Ammon's horn (tissue), 1 donor: ENCODE measurements around the gene SEC23B.
A peak's percentile ranks its signal among the peaks of the same experiment; 100 is the strongest.
"Not testable (repeated sequence)": the region's sequence is repeated elsewhere in the genome, so short reads cannot be mapped to it uniquely, and the experiment has no call there.

ENCODE experiments used
- DNase-seq: peaks from one replicate; pipeline ENCODE4 v3.0.0-alpha.2; 2016; ENCODE audit warnings: low spot score

The SEC23B gene

DNA sequence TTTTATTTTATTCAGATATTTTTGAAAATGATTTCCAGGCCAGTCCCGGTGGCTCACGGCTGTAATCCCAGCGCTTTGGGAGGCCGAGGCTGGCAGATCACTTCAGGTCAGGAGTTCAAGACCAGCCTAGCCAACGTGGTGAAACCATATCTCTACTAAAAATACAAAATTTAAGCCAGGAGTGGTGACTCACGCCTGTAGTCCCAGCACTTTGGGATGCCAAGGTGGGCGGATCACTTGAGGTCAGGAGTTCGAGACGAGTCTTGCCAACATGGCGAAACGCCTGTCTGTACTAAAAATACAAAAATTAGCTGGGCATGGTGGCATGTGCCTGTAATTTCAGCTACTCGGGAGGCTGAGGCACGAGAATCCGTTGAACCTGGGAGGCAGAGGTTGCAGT lies 19.0 kb downstream of the SEC23B start:
- DNase-seq, result not testable (repeated sequence)

DNA sequence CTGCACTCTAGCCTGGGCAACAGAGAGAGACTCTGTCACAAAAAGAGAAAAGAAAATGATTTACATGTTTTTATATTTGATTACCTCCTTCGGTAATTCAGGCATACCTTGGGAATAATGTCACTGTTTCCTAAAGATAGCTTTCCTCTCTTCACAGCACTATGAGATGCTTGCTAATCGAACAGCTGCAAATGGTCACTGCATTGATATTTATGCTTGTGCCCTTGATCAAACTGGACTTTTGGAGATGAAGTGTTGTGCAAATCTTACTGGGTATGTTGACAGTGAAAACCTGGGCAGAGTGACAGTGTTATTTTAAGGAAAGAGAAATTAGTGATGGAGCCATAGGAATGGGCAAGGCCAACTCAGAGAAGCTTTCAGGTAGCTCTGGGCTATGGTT lies 19.6 kb downstream of the SEC23B start:
- no peak for DNase-seq

DNA sequence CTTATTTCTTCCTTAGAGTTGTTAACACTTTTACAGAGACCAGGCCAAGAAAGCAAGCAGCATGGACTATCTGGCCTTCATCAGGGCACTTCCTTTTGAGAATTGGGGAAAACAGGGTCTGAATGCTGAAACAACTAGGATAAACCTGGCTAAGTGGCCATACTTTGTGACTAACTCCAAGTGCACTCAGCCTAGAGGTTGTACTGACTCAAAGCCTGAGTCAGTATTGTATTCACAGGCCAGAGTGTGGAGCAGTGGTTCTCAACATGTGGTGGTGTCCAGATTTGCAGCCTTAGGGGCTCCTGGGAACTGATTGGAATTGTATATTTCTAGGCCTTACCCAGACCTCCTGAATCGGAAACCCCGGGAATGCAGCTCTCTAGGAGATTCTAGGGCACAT lies 20.1 kb downstream of the SEC23B start:
- DNase-seq, result no peak

DNA sequence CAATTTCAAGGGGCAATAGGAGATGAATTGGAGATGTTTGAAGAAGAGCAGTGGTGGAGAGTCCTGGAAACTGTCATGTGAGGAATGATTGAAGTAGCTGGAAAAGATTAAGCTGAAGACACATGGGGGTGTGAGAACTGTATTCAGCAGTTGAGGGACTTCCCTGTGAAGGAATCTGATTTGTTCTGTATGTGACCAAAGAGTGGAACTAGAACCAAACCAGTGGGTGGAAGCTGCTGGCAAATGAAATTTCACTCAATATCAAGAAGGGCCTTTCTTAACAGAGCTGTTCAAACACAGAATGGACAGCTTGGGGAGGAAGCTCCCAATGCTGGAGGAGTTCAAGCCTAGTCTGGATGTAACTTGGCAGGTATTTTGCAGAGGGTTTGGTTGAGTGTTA lies 21.3 kb downstream of the SEC23B start:
- DNase-seq, result no peak

DNA sequence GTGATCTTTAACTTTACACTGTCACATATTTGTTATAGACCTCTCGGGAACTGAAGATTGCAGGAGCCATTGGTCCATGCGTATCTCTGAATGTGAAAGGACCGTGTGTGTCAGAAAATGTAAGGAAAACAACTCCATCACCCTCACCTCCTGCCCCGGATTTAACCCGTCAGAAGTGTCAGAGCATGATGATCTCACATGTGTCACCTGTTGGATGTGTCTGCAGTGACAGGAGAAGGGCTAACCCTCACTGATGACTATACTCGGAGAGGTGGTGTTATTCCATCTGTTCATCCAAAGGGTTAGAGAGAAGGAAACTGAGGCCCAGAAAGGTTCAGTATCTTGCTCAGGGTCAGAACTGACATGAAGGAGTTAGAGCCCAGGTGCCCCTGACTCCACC lies 24.9 kb downstream of the SEC23B start:
- no peak for DNase-seq

DNA sequence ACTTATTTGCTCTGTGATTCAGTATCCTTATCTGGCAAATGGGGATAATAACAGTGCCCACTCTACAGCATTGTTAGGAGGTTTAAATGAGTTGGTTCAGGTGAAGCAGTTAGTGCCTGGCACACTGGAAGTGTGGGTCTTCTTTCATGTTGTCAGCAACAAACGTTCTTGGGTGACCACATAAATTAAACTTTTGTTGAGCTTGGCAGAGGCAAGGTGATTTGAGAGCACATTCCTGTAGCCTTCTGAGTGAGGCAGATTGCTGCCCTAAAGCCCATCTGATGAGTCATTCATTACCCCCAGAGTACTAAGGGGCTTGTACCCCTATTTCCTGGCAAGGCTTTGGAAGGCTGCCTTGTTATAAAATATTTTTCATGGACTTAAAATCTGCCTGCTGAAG lies 25.8 kb downstream of the SEC23B start:
- DNase-seq, result no peak

DNA sequence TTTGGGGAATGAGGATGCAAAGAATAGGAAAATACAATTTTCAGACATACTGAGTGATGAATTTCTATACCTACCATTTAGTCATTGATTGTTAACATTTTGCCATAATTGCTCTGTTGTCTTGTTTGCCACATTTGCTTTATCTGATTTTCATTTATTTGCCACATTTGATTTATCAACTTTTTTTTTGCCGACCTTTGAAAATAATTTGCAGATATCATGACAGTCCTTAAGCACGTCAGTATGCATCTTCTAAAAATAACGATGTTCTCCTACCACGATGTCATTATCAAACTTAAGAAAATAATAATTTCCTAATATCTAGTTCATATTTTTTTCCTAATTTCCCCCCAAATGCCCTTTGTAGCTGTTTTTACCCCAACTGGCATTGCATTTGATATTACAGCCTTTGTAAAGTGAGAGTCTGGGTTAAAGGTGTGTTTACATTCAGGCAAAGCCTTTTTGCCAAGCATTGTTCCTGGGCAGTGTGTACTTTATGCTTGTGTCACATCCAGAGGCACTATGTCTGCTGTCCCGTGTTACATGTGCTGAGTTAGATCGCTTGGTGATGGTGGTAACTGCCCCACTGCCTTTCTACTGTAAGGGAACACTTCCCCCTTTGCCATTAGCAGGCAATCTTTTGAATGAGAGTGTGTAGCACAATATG lies 26.4 kb downstream of the SEC23B start:
- no peak for DNase-seq

DNA sequence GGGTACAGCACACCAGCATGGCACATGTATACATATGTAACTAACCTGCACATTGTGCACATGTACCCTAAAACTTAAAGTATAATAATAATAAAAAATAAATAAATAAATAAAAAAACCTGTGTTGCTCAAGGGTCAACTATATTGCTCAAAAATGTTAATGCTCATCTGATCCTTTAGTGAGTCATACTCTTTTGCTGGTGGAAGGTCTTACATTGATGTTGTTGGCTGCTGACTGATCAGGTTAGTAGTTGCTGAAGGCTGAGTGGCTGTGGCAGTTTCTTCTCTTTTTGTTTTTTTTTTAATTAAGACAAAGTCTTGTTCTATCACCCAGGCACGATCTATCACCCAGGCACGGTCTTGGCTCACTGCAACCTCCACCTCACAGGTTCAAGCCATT lies 29.9 kb downstream of the SEC23B start:
- no peak for DNase-seq

DNA sequence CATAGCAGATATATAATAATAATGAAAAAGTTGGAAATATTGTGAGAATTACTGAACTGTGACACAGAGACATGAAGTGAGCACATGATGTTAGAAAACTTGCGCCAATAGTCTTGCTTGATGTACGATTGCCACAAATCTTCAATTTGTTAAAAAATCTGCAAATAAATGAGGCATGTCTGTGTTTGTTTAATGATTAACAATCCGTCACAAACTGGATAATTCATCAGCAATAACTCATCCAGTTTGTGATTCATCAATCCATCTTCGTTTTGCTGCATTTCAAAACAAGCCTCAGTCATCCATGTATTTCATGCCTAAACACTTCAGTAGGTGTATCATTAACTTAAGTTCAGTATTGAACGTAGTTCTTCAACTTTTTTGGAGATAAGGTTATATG lies 34.0 kb downstream of the SEC23B start:
- DNase-seq, result no peak

DNA sequence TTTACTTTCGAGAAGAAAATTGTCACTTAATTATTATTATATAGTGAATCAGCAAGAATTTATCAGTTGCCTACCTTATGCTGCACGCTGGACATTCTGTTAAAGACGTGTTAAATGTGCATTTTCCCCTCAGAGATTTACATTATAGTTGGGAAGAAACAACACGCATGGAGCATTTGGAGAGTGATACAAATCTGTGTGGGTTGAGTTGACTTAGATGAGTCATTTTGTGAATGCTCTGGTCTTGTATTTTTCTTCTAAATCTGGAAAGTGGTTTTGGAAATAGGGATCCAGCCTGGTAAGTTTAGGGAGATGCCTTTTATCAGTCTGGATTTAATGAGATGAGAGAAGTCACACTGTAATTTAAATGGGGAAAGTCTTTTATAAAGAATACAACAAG lies 35.5 kb downstream of the SEC23B start:
- DNase-seq, result no peak

DNA sequence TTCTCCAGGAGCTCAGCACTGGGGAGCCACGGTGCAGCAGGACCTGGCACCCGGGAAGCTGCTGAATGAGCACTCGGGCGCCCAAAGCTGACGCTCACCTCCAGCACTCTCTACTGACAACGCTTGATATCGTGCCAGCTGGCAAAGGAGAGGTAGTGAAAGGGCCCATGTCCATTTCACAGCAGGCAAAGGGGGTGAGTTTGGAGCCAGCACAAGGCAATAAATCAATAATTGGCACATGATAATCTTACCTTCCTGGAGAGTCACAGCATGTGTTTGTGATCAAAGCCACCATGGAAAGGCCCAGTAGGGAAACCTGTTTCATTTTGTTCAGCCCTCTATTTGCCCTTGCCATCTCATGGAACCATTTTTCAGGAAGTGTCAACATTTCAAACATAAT lies 36.2 kb downstream of the SEC23B start:
- DNase-seq, result no peak

DNA sequence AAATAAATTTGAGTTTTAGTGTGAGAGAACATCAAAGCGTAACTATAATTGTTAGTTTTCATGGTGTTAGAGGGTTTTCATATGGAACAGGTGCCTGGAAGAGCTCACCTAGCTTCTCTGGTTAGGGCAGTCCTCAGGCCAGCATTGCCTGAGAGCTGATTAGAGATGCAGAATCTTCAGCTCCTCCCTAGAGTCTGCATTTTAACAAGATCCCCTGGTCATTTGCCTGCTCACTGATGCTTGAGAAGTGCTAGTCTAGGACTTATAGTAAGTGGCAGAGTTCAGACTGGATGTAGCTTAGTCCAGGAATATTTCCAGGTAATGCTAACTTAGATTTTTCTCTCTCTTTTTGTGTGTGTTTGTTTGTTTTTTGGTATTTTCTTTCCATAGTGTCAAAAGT lies 37.8 kb downstream of the SEC23B start:
- DNase-seq, result no peak

DNA sequence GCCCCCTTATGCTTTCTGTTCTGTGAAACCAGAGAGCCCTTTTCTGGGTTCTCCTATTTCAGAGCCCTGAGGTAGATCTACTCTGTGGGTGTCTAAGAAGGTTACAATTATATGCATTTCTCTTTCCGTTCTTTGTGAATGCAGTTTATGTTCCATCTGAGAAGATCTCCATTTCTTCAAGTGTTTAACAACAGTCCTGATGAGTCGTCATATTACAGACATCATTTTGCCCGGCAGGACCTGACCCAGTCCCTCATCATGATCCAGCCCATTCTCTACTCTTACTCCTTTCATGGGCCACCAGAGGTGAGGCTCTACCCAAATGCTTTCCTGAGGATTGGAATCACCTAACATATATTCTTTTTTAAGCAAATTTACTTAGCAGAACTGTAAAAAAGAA lies 40.7 kb downstream of the SEC23B start:
- DNase-seq, result no peak

DNA sequence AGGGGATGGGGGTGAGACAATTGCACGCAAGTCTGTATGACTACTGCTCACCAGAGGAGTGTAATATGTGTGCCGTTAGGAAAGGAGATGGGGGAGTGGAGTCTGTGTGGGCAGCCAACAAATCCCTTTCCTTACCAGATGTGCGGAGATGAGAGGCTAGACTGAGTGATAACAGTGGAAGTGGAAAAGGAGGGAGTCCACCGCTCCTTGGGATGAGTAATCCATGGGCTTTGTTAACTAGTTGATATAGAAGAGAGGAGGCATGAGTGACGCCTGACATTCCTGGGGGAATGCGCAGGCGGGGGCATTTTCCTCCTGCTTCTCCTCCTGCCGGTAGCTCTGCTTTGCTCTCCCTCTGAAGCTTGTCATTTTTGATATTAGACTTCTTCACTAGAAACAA lies 46.0 kb downstream of the SEC23B start:
- DNase-seq, result no peak

DNA sequence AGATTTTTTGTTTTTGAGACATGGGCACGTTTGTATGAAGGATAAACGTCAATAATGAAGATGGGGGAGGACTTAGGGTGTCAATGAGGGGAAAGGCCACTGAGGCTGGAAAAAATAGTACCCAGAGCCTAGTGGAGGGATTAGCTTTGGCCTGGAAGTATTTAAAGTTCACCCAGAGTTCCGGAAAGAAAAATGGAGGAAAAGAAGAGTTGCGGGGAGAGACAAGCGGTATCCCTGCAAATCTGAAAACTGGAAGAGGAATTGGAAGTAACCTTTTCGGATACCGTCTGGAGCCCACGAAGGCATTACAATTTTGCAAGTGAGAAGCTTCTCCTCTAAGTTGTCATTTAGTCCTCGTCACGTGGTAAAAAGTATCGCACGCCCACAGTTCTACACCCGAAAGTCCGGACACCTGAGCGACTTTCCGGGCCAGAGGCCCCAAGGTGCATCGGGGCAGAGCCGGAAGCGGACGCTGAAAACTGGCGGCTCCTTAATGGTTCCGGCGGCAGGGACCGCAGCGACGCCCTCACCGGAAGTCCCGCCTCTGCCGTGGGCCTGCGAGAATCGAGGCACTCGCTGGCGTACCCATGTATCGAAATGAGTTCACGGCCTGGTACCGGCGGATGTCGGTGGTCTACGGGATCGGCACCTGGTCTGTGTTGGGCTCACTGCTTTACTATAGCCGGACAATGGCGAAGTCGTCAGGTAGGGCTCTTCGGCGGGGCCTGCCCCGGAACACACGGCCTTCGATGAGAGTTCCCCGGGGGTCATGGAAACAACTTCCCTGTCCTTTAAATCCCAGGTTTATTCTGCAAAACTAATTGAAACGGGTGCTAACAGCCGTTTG lies 59.4 kb downstream of the SEC23B start, which contains the start of gene SMIM26:
Gene SMIM26 (plus strand): TSS at position 541 of the 847 bp plus-strand sequence. CDS start 47 bp downstream, at position 588.
- DNase-seq, result peak; percentile 93

DNA sequence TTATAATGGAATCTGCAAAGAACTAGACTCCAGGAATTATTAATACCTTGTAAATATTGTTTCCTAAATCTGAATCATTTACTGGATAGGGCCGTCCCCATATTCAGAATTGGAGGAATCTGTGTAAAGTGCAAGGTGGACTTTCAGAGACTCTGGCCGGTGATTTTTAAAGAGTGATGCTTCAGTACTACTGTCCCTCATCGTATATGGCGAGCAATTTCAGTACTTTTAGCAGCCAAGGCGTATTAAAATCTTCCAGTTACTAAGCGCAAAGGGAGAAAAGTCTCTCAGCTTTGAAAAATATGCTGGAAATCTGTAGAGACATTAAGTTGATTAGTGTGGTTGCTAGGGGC lies 60.0 kb downstream of the SEC23B start:
- DNase-seq, result no peak

DNA sequence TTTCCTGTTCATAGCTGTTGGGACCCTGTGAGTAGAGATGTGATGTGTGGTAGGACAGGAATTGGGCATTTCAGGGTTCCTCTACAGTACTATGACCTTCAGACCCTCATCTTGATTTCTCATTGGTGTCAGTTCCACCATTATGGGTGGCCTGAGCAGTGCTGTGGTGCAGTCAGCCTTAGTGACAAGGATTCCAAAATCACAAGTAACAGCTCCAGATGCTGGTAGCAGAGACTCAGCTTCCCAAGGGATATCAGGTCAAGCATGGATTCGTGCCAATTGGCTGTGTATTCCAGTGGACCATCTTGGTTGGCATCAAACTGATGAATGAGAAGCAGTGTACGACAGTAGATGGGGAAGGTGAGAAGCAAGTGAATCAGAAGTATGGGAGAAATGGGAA lies 63.3 kb downstream of the SEC23B start:
- no peak for DNase-seq

DNA sequence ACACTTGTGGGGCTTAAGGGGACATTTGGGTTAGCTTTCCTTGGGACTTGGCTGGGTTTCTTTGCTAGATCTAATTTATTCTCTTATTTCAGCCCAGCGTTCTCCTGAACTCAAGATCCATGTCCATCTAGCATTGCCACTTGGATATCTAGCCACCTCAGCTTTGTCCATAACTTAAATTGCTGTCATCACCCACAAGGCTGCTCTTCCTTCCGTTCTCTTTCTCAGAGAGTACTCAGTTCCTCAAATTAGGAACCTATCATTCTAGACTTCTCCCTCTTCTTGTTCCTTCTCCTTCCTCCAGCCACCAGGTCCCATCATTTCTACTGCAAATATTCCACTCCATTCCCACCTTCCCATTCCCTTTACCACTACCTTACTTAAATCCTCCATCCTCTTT lies 63.8 kb downstream of the SEC23B start:
- DNase-seq, result peak; percentile 36

DNA sequence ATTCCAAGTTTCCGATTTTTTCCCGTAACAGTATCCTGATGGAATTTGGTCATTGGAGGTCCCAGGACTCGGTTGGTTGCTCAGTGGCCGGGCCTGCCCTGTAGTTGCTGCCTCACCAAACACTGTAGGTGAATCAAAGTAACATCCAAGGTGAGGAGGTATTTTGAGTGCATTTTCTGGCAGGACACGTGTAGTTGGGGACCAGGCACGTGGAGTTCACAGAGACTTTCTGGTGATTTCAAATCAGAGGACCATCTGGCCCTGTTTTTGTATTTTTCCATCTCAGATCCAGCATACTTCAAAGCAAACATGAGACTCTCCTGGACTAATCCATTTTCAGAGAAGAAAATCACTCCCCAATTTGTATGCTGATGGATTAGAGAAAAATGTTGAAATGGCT lies 70.2 kb downstream of the SEC23B start:
- no peak for DNase-seq

DNA sequence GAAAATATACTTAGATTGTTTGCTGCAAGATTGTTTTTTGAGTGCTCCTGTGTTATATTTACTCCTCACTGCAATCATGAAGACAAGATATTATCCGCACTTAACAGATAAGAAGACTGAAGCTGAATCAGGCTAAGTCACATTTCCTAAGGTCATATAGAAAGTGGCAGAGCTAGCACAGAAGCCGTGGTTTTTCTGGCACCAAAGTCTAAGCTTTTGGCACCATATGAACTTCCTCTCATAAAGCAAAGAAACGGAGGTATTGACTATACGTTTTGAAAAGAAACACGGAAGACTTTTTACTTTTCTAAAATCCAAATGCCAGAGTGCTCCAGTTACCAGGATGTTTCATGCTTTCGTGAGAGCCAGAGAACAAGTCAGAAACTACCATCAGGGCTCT lies 70.8 kb downstream of the SEC23B start:
- DNase-seq, result no peak

DNA sequence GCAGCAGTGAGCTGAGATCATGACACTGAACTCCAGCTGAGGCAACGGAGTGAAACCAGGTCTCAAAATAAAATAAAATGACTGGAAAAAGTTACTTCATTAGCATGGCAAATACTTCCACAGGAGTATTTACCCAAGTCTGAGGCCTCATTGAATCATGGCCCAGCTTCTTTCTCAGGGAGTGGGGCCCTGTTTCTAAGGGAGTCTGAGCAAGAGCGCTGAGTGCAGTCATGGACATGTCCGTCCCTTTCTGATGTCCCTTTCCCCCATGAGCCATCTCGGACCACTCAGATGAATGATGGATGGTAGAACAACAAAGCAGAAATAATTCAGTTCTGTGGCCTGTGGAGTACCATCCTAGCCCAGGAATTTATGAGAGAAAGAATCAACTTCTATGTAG lies 72.3 kb downstream of the SEC23B start:
- no peak for DNase-seq

DNA sequence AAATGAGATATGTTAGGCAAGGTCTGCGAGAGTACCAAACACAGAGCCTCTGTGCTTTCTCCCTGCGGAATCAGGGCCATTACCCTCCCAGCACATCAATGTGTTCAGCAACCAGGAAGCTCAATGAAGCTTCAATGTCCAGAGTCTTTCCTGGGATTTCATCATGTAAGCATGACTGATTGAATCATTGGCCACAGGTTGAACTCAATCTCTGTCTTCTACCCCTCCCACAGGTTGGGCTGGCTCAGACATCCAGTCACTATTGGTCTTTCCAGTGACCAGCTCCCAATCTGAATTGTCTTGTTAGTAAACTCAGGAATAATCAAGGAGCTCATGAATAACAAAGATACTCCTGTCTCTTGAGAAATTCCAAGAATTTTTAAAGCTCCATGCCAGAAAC lies 77.4 kb downstream of the SEC23B start:
- no peak for DNase-seq

DNA sequence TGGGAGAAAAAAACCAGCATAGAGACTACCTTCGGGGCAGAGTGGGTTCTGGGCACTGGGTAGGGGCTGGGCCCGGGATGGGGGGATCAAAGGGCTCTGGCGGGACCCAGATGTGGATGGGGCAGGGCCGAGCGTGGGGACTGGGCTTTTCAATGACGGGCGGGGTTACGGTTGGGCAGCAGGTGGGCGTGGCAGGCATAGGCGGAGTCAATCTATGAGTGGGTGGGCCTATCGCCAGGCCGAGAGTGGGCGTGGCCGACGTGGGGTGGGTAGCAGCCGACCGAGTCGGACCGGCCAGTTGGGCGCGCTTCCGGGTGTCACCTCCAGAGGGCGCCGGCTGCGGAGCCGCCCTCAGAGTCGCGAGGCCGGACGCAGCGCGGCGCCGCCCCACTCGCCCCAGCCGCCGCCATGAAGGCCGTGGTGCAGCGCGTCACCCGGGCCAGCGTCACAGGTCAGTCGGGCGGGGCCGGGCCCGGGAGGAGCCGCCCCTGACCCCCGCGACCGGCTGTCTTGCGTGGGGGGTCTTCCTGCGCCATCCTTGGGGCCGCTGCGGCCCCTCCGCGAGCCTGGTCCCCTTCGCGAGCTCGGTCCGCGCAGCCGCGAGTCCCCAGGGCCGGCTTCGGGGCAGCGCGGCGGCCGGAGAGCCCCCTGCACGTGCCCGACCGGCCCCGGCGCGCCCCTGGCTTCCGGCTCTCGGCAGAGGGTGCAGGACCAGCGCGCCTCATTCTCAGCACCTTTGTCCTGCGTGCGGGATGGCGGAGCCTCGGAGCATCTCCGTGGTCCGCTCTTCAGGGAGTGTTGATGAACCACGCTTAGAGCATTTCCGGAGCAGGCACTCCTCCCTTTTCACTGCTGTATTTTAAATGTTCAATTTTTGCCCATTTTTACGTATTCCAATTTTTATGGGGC lies 80.2 kb downstream of the SEC23B start, which contains the start of gene DTD1:
Gene DTD1 (plus strand): TSS at position 390 of the 909 bp plus-strand sequence. CDS start 19 bp downstream, at position 409.
- DNase-seq, result peak; percentile 97
